Astrocyte (in vitro differentiated cells and primary cell): Measurements from ENCODE around the gene GPC5. TPM values are rescaled to one million over a fixed set of nuclear protein-coding genes. Genes with fewer than 3 reads are reported as not detected.

Experiments
- DNase-seq: peaks from one replicate; pipeline ENCODE4 v3.0.0-alpha.2; 2010; ENCODE audit warnings: low read depth
- FAIRE-seq: peaks from 2 replicates; lab custom pipeline; 2011; peaks lifted over from hg19 to GRCh38; lab: Jason Lieb, UNC
- H2AFZ ChIP-seq: 2 replicates; pipeline ENCODE4 v1.6.0; 2012; ENCODE audit warnings: low read depth, low read length, inconsistent platforms
- H3K27ac ChIP-seq: 2 replicates; pipeline ENCODE4 v1.5.1; 2011; ENCODE audit warnings: low read depth, low read length, inconsistent platforms
- H3K27me3 ChIP-seq: 2 replicates; pipeline ENCODE4 v1.6.0; 2011; ENCODE audit warnings: low read length, inconsistent platforms; ENCODE audit not compliant: insufficient read depth
- H3K36me3 ChIP-seq: 2 replicates; pipeline ENCODE4 v1.5.1; 2011; ENCODE audit warnings: low read length, inconsistent platforms; ENCODE audit not compliant: insufficient read depth
- H3K4me1 ChIP-seq: 2 replicates; pipeline ENCODE4 v1.5.1; 2011; ENCODE audit warnings: low read length, inconsistent platforms; ENCODE audit not compliant: insufficient read depth
- H3K4me2 ChIP-seq: 2 replicates; pipeline ENCODE4 v1.6.0; 2012; ENCODE audit warnings: low read length, inconsistent platforms
- H3K4me3 ChIP-seq: 2 replicates; pipeline ENCODE4 v1.5.1; 2011; ENCODE audit warnings: low read depth, mild to moderate bottlenecking, low read length, inconsistent platforms; ENCODE audit not compliant: insufficient read depth
- H3K79me2 ChIP-seq: 2 replicates; pipeline ENCODE4 v1.6.0; 2012; ENCODE audit warnings: mild to moderate bottlenecking, low read length, inconsistent platforms; ENCODE audit not compliant: insufficient read depth
- H3K9ac ChIP-seq: 2 replicates; pipeline ENCODE4 v1.6.0; 2012; ENCODE audit warnings: mild to moderate bottlenecking, low read length, inconsistent platforms
- H3K9me3 ChIP-seq: 2 replicates; pipeline ENCODE4 v1.5.1; 2012; ENCODE audit warnings: low read depth, mild to moderate bottlenecking, low read length, inconsistent platforms; ENCODE audit not compliant: insufficient read depth
- H4K20me1 ChIP-seq: 2 replicates; pipeline ENCODE4 v1.6.0; 2012; ENCODE audit warnings: low read length, inconsistent platforms; ENCODE audit not compliant: insufficient read depth
- H3K27ac Mint-ChIP-seq: one replicate; pipeline ENCODE4 v1.8.0; 2021; ENCODE audit warnings: mild to moderate bottlenecking, mixed read lengths; ENCODE audit not compliant: unreplicated experiment
- H3K27me3 Mint-ChIP-seq: one replicate; pipeline ENCODE4 v1.8.0; 2021; ENCODE audit warnings: low read depth, mixed read lengths; ENCODE audit not compliant: unreplicated experiment
- H3K36me3 Mint-ChIP-seq: one replicate; pipeline ENCODE4 v1.8.0; 2021; ENCODE audit warnings: low read depth, mixed read lengths; ENCODE audit not compliant: unreplicated experiment
- H3K4me1 Mint-ChIP-seq: one replicate; pipeline ENCODE4 v1.8.0; 2021; ENCODE audit warnings: low read depth, mixed read lengths; ENCODE audit not compliant: unreplicated experiment
- H3K4me3 Mint-ChIP-seq: one replicate; pipeline ENCODE4 v1.8.0; 2021; ENCODE audit warnings: mild to moderate bottlenecking, moderate library complexity, mixed read lengths; ENCODE audit not compliant: unreplicated experiment
- H3K9me3 Mint-ChIP-seq: one replicate; pipeline ENCODE4 v1.8.0; 2021; ENCODE audit warnings: mild to moderate bottlenecking, mixed read lengths; ENCODE audit not compliant: unreplicated experiment
- EZH2 ChIP-seq: IDR thresholded peaks from 2 replicates; pipeline ENCODE4 v1.6.1; 2012; ENCODE audit warnings: mild to moderate bottlenecking, low read length, inconsistent platforms; ENCODE audit not compliant: insufficient read depth
- total RNA-seq: library from RNA; stranded (reverse); gene quantifications from 2 replicates; pipeline ENCODE4 v1.2.1, GENCODE V29; 2021
- TF ChIP-seq, protein P1 (sequence below): IDR thresholded peaks from 2 replicates; pipeline ENCODE4 v1.5.1; 2011; ENCODE audit warnings: low read depth, mild to moderate bottlenecking, inconsistent platforms, low read length, moderate library complexity; ENCODE audit not compliant: insufficient read depth

GPC5 gene
- total RNA-seq, 1 donor from 2014 or later, result 1.1 TPM

DNA sequence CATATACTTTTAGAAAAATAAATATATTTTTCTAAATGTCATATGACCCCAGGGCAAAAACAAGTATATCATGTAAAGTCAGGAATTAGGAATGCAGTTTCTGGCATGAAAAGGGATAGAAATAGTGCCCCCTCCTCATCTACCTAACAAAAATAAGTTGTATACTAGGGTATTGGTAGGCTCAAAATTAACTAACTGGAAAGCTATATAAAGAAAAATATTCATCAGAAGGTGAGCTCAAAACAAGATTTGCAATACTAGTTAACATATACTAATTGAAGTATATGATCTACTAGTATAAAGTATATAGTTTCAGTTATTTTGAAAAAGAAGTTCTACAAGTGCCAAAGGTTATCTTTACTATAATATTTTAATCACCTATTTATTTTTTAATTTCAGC, 200.2 kb downstream of the GPC5 start:
- no peaks in the 10 kb centered on the region for H3K36me3 ChIP-seq
- H3K27me3 ChIP-seq, result no peaks in the 10 kb centered on the region
- no peak for DNase-seq
- no peaks in the 10 kb centered on the region for H3K27me3 Mint-ChIP-seq
- no peaks in the 10 kb centered on the region for H3K9me3 ChIP-seq
- no peak overlapping the region for H3K9ac ChIP-seq
- H3K4me1 ChIP-seq, result no peaks in the 10 kb centered on the region
- H2AFZ ChIP-seq, result no peak overlapping the region
- H3K4me2 ChIP-seq, result no peak overlapping the region
- no peaks in the 10 kb centered on the region for H3K79me2 ChIP-seq
- TF ChIP-seq, protein P1, sequence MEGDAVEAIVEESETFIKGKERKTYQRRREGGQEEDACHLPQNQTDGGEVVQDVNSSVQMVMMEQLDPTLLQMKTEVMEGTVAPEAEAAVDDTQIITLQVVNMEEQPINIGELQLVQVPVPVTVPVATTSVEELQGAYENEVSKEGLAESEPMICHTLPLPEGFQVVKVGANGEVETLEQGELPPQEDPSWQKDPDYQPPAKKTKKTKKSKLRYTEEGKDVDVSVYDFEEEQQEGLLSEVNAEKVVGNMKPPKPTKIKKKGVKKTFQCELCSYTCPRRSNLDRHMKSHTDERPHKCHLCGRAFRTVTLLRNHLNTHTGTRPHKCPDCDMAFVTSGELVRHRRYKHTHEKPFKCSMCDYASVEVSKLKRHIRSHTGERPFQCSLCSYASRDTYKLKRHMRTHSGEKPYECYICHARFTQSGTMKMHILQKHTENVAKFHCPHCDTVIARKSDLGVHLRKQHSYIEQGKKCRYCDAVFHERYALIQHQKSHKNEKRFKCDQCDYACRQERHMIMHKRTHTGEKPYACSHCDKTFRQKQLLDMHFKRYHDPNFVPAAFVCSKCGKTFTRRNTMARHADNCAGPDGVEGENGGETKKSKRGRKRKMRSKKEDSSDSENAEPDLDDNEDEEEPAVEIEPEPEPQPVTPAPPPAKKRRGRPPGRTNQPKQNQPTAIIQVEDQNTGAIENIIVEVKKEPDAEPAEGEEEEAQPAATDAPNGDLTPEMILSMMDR, result no peak
- TF ChIP-seq EZH2, result no peak
- H3K27ac Mint-ChIP-seq, result no peak overlapping the region
- H4K20me1 ChIP-seq, result no peaks in the 10 kb centered on the region
- H3K36me3 Mint-ChIP-seq, result no peaks in the 10 kb centered on the region
- H3K4me3 Mint-ChIP-seq, result no peak overlapping the region
- no peak for FAIRE-seq
- no peak overlapping the region for H3K27ac ChIP-seq
- no peak overlapping the region for H3K4me3 ChIP-seq
- H3K4me1 Mint-ChIP-seq, result peaks cover 5% of the 10 kb centered on the region
- no peaks in the 10 kb centered on the region for H3K9me3 Mint-ChIP-seq

DNA sequence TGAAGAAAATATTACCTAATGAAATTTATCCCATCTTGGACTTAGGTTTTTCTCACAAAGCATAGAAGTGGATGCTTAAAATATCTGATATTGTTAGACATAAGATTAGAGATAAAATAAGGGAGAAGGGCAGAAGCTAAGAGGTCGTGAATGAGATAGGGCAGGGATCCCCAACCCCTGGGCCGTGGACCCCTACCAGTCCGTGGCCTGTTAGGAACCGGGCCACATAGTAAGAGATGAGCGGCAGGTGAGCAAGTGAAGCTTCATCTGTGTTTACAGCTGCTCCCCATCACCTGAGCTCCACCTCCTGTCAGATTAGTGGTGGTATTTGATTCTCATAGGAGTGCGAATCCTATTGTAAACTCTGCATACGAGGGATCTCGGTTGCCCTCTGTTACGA, 202.9 kb downstream of the GPC5 start:
- no peak overlapping the region for H3K4me2 ChIP-seq
- Mint-ChIP-seq H3K4me1 (no peaks in the 10 kb centered on the region), H3K4me3 (no peak overlapping the region), H3K9me3 (no peaks in the 10 kb centered on the region), H3K27me3 (no peaks in the 10 kb centered on the region), H3K27ac (no peak overlapping the region), H3K36me3 (no peaks in the 10 kb centered on the region)
- no peak overlapping the region for H3K4me3 ChIP-seq
- H3K27me3 ChIP-seq, result no peaks in the 10 kb centered on the region
- TF ChIP-seq, protein P1, result no peak
- TF ChIP-seq EZH2, result no peak
- FAIRE-seq, result no peak
- no peaks in the 10 kb centered on the region for H4K20me1 ChIP-seq
- H3K79me2 ChIP-seq, result no peaks in the 10 kb centered on the region
- H3K4me1 ChIP-seq, result no peaks in the 10 kb centered on the region
- no peaks in the 10 kb centered on the region for H3K36me3 ChIP-seq
- H2AFZ ChIP-seq, result no peak overlapping the region
- DNase-seq, result no peak
- no peaks in the 10 kb centered on the region for H3K9me3 ChIP-seq
- no peak overlapping the region for H3K27ac ChIP-seq
- H3K9ac ChIP-seq, result no peak overlapping the region

DNA sequence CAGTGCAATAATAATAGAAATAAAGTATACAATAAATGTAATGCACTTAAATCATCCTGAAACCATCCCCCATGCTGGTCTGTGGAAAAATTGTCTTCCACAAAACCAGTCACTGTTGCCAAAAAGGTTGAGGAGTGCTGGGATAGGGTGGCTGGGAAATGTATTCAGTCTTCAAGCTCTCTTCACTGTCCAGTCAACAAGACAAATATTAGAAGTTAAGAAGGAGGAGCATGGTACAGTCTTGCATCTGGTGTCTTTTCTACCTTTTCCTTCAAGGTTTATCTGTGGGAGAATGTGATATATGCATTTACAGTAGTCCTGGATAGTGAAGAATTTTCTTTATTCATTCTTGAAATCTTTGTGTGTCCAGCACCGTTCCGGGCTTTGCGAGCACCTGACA, 203.4 kb downstream of the GPC5 start:
- Mint-ChIP-seq H3K4me1 (no peaks in the 10 kb centered on the region), H3K27me3 (no peaks in the 10 kb centered on the region), H3K36me3 (no peaks in the 10 kb centered on the region), H3K4me3 (no peak overlapping the region), H3K27ac (no peak overlapping the region), H3K9me3 (no peaks in the 10 kb centered on the region)
- DNase-seq (no peak), FAIRE-seq (no peak)
- Histone ChIP-seq H3K4me2 (no peak overlapping the region), H2AFZ (no peak overlapping the region), H3K4me1 (no peaks in the 10 kb centered on the region), H3K27me3 (no peaks in the 10 kb centered on the region), H3K27ac (no peak overlapping the region), H4K20me1 (no peaks in the 10 kb centered on the region), H3K36me3 (no peaks in the 10 kb centered on the region), H3K9me3 (no peaks in the 10 kb centered on the region), H3K4me3 (no peak overlapping the region), H3K9ac (no peak overlapping the region), H3K79me2 (no peaks in the 10 kb centered on the region)
- TF ChIP-seq, protein P1, result no peak
- no peak for TF ChIP-seq EZH2
